Measurements from ENCODE around the gene CHD6.

Gene CHD6

DNA sequence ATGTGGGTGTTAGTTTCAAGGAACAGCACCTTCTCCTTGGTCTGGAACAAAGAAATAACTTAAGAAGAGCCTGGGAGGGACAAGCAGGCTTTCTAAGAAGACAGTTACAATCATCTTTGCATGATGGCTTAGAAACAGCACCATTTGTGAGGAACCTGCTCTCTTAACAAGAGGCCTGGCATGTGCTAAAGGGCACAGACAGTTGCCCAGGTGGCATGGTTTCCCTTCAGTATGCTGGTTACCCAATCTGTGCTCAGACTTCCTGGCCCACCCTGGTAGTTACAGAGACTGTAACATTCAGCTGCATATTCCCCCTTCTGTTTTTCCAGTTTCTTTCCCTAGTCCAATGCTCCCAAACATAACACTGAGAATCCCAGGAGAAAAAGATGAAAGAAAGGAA lies 84.0 kb downstream of the CHD6 start:
- TF ChIP-seq, protein P1, sequence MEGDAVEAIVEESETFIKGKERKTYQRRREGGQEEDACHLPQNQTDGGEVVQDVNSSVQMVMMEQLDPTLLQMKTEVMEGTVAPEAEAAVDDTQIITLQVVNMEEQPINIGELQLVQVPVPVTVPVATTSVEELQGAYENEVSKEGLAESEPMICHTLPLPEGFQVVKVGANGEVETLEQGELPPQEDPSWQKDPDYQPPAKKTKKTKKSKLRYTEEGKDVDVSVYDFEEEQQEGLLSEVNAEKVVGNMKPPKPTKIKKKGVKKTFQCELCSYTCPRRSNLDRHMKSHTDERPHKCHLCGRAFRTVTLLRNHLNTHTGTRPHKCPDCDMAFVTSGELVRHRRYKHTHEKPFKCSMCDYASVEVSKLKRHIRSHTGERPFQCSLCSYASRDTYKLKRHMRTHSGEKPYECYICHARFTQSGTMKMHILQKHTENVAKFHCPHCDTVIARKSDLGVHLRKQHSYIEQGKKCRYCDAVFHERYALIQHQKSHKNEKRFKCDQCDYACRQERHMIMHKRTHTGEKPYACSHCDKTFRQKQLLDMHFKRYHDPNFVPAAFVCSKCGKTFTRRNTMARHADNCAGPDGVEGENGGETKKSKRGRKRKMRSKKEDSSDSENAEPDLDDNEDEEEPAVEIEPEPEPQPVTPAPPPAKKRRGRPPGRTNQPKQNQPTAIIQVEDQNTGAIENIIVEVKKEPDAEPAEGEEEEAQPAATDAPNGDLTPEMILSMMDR (IDR thresholded peaks at IDR 0.05; ENCODE audit: borderline replicate concordance, control extremely low read depth, extremely low read depth, insufficient read depth, missing control alignments), result no peak
- DNase-seq (ENCODE audit: low spot score), result no peak
- in situ Hi-C loops (cut with MboI; ENCODE audit: low sequenced_read_pairs, unreplicated experiment), result no loop called here

DNA sequence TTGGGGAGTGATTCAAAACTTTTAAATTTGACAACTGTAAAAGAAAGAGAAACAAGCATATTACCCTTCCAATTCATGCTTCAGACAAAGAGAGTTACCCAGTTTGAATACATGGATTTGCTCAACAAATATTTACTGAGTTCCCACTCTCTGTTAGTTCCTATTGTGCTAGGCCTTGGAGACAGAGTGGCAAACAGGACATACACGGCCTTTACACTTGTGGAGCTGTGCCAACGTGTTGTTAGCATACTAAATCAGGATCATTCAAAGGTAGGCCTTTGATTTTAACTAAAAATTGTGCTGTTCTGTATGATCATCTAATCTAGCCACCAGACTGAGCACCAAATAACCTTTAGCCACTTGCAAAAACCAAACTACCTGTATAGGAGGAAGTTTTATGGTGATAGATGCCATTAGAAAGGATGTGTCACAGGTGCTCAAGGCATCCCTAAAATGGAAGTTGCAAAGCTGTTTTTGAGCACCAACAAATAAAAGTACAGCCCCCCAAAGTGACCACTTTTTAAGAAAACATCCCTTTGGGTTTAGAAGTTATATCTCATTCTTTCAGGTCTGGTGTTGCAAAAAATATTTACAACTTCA lies 84.5 kb downstream of the CHD6 start:
- DNase-seq (ENCODE audit: low spot score), result no peak
- TF ChIP-seq, protein P1 (IDR thresholded peaks at IDR 0.05; ENCODE audit: borderline replicate concordance, control extremely low read depth, extremely low read depth, insufficient read depth, missing control alignments), result no peak
- in situ Hi-C loops (cut with MboI; ENCODE audit: low sequenced_read_pairs, unreplicated experiment), result no loop called here

DNA sequence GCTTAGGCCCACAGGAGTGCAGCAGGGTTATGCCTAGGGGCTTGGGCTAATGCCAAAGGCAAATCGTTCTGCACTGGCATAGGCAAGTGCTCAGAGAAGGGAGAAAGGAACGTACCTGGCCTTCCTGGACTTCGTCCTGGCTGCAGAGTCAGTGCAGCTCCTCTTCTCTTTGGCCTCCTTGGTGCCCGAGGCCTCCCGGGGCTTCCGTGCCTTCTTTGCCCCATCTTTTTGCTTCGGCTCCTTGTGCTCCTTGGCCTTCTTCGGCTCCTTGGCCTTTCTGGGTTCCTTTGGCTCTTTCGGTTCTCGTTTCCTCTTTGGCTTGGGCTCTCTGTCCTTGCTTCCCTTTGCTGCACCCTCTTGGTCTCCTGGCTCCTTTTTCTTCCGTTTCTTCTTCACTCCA lies 85.2 kb downstream of the CHD6 start:
- no peak for DNase-seq (ENCODE audit: low spot score)
- in situ Hi-C loops (cut with MboI; ENCODE audit: low sequenced_read_pairs, unreplicated experiment), result no loop called here
- TF ChIP-seq, protein P1 (IDR thresholded peaks at IDR 0.05; ENCODE audit: borderline replicate concordance, control extremely low read depth, extremely low read depth, insufficient read depth, missing control alignments), result no peak

DNA sequence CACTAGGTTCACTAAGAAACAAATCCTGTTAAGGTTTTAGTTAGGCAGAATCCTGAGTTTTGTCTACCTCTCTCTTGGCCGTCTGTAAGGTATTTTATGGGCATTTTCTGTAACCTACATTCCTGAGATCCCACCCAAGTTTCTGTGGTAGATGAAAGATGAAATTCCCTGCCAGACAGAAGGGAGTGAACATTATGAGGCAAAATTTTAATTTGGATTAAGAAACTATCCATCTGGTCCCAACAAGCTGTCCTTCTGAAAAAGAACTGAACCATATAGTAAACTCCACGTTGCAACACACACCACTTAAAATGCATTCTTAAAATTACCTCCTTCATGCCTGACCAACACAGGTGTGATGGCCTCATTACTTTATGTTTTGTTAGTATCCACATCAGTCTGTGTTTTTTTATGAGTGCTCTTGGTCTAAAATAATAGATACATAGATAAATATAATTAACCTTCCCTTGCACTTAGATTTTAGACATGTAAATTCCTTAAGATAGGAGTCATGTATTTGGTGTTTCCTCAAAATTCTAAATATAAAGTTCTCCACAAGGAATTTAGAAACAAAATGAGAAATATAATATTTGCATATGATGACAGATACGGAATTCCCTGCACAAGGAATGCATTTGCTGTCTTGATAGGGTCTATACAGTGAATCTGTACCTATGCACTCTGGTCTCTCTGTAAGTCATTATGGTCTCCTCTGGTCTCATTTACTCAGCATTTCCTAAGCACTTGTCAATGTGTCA lies 86.5 kb downstream of the CHD6 start:
- in situ Hi-C loops (cut with MboI; ENCODE audit: low sequenced_read_pairs, unreplicated experiment), result no loop called here
- TF ChIP-seq, protein P1 (IDR thresholded peaks at IDR 0.05; ENCODE audit: borderline replicate concordance, control extremely low read depth, extremely low read depth, insufficient read depth, missing control alignments), result no peak
- DNase-seq (ENCODE audit: low spot score), result no peak

DNA sequence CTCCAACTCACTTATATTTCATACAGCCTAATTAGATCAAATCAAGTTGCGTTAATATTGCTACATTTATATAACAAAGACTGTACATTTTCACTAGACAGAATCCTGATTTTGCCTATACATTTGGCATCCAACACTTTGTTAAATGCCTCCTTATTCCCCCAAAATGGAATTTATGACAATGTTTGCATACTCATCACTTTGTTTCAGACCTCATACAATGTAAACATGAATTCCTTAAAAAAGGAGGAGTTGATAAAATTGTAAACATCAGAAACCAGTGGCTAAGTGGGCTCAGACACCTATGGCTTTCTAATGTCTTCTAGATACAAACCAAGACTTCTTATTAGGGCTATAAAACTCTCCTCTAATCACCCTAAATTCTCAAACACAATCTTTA lies 87.3 kb downstream of the CHD6 start:
- TF ChIP-seq, protein P1 (IDR thresholded peaks at IDR 0.05; ENCODE audit: borderline replicate concordance, control extremely low read depth, extremely low read depth, insufficient read depth, missing control alignments), result no peak
- DNase-seq (ENCODE audit: low spot score), result no peak
- in situ Hi-C loops (cut with MboI; ENCODE audit: low sequenced_read_pairs, unreplicated experiment), result no loop called here

DNA sequence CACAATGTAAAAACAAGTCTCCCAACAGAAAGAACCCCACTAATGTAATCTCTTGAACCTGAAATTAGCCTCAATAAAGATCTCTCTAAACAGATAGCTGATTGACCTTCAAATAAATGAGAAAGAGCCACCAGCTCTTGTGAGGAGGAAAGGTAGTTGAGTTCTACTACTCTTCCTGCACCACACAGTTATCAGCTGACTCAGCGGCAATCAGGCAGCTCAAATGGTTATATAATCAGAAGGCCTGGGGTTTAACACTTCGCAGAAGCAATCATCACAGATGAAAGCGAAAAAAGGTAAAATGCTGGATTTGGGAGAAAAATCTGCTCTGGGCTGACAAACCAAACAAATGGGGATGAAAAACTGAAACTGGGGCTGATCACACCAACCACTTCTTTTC lies 91.8 kb downstream of the CHD6 start:
- in situ Hi-C loops (cut with MboI; ENCODE audit: low sequenced_read_pairs, unreplicated experiment), result no loop called here
- TF ChIP-seq, protein P1 (IDR thresholded peaks at IDR 0.05; ENCODE audit: borderline replicate concordance, control extremely low read depth, extremely low read depth, insufficient read depth, missing control alignments), result no peak
- DNase-seq (ENCODE audit: low spot score), result no peak

Data from GM13976 (cell line).